HG03280 (cell line): ENCODE measurements around the gene RAB10.
"Not testable (repeated sequence)": the region's sequence is repeated elsewhere in the genome, so short reads cannot be mapped to it uniquely, and the experiment has no call there.

Experiments
- ATAC-seq: cut with Tn5 transposase; IDR thresholded peaks from one replicate; pipeline ENCODE4 v1.9.1; 2021; ENCODE audit warnings: mild to moderate bottlenecking, moderate library complexity; ENCODE audit not compliant: unreplicated experiment

RAB10 gene

DNA sequence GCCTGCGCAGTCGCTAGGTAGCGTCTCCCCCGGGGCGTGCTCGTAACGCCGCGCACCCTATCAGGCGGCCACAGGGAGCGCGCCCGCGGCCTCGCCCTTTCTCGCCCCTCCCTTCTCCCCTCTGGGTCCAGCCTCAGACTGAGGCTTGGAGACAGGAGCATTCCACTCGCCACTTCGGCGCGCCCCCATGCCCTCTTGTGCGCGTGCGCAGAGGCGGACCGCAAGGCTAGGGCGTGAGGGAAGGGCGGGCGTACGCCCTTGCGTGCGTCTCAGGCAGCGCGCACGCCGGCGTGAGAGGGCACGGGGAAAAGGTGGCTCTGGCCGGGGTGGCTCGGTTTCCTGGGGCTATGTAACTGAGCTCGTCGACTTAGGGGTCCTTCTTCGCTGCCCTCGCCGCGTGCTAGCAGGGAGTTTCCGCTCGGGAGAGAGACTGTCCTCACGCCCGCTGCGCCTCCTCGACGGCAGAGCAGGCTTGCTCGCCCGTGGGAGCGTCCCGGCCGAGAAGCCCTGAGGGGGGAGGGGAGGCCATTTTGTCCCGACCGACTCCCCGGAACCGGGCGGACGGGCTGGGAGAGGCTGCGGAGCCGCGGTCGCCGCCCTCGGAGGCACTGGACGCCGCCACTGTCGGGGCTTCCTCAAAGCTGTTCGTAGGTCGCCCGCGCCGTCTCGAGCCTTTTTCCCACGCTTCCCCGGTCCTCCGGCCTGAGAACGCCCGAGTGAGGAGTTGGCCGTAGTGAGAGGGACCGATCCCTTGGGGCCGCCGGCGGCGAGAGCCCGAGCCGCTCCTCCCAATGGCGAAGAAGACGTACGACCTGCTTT lies at the start of gene RAB10:
Gene RAB10 (plus strand): TSS at position 267 of the 819 bp plus-strand sequence. CDS start 525 bp downstream, at position 792.
- ATAC-seq, result peak; percentile 94

DNA sequence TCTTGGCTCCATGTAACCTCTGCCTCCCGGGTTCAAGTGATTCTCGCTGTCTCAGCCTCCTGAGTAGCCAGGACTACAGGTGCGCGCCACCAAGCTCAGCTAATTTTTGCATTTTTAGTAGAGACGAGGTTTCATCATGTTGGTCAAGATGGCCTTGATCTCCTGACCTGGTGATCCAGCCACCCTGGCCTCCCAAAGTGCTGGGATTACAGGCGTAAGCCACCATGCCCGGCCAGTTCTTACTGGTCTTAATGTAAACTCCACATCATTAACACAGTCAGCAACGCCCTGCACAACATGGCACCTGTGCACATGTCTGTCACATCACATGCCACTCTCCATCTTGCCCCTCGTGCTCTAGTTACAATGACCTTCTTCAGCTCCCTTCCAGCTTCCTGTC lies 45.8 kb upstream of the RAB10 start:
- ATAC-seq, result no peak

DNA sequence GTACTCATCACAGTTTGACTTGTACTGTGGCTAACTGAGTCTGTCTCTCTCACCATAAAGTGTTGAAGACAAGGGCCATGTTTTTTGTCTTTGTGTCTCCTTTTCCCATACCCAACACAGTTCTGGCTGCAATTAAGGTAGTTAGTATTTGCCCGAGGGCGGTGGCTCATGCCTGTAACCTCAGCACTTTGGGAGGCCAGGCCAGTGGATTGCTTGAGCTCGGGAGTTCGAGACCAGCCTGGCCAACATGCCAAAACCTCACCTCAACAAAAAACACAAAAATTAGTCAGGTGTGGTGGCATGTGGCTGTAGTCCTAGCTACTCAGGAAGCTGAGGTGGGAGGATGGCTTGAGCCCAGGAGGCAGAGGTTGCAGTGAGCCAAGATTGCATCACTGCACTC lies 44.7 kb upstream of the RAB10 start:
- ATAC-seq, result no peak

DNA sequence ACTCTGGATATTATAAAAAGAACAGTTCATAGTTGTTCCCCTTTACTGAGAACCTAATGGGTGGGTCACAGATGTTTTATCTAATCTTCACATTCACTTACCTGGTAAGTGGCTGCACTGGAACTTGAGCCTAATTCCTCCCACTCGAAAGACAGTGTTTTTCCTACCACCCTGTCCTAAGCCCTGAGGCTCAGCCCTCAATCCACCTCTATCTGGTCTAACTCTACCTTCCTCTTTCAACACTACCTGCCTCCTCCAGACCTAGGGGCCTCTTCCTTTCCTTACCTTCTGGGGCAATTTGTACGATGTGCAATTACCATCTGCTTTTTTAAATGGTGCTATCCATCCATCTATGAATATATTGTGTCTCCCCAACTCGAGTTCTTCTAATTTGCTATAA lies 41.9 kb upstream of the RAB10 start:
- ATAC-seq, result no peak

DNA sequence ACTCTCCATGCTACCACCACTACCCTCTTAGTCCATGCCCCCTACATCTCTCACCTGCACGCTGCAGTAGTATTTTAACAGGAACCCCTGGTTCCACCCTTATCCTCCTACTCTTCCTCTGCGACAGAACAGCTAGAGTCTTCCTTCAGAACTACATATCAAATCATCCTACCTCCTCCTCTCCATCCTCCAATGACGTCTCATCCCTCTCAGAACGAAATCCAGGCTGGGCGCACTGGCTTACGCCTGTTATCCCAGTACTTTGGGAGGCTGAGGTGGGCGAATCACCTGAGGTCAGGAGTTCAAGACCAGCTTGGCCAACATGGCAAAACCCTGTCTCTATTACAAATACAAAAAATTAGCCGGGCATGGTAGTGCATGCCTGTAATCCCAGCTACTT lies 41.3 kb upstream of the RAB10 start:
- no peak for ATAC-seq

DNA sequence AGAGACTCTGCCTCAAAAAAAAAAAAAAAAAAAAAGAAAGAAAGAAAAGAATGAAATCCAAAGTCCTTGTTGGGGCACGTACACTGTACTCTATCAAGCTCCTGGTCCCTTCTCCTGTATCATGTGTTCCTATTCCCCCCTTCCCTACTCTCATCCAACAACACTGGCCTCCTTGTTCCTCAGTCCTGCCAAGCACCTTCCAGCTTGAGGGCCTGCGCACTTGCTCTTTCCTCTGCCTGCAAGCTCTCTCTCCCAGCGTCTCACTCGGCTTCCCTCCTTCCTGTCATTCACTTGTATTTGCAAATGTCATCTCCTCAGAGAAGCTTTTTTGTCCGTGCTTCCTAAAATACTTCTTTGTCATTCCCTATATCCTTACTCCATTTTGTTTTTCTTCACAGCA lies 40.8 kb upstream of the RAB10 start:
- ATAC-seq, result no peak

DNA sequence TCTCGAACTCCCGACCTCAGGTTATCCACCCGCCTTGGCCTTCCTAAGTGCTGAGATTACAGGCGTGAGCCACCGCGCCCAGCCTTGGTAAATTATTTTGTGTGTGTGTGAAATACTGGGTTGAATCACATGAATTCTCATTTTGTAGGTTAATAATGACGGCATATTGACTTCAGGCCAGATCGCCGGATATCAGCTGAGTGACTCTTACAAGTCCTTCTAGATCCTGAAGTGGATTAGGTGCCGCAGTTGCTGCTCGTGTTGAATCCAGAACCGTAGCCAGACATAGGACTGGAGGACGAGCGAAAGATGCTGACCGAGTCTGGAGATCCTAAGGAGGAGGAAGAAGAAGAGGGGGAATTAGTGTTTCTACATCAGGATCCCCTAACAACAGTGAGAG lies 39.4 kb upstream of the RAB10 start:
- ATAC-seq, result no peak

DNA sequence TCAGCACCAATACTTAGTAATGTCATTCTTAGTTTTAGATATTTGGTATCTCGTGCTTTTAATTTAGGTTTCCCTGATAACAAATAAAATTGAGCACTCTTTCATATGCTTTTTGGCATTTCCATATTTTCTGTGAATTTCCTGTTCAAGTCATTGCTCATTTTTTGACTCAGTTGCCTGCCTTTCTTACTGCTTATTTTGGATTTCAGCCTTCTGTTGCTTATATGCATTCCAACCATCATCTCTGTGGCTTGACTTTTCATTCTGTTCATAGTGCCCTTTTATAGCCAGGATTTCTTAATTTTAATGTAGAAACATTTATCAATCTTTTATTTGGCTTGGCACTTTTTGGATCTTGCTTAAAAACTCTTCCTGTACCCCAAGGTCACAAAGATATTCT lies 37.0 kb upstream of the RAB10 start:
- no peak for ATAC-seq

DNA sequence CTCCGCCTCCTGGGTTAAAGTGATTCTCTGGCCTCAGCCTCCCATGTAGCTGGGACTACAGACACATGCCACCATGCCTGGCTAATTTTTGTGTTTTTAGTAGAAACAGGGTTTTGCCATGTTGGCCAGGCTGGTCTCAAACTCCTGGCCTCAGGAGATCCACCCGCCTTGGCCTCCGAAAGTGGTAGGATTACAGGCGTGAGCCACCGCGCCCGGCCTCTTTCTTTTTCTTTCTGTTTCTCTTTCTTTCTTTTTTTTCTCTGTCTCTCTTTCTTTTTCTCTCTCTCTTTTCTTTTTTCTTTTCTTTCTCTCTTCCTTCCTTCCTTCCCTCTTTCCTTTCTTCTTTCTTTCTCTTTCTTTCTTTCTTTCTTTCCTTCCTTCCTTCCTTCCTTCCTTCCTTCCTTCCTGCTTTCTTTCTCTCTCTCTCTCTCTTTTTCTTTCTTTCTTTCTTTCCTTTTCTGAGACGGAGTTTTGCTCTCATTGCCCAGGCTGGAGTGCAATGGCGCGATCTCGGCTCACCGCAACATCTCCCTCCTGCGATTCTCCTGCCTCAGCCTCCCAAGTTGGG lies 35.0 kb upstream of the RAB10 start:
- not testable (repeated sequence) for ATAC-seq

DNA sequence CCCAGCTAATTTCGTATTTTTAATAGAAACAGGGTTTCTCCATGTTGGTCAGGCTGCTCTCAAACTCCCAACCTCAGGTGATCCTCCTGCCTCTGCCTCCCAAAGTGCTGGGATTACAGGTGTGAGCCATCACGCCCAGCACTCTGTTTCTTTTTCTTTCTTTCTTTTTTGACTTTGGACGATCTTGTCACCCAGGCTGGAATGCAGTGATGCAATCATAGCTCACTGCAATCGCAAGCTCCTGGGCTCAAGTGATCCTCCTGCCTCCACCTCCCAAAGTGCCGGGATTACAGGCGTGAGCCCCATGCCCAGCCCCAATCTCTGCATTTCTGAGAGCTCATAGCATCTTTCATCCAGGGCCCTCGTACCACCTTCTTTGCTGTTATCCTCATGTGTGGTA lies 34.5 kb upstream of the RAB10 start:
- not testable (repeated sequence) for ATAC-seq

DNA sequence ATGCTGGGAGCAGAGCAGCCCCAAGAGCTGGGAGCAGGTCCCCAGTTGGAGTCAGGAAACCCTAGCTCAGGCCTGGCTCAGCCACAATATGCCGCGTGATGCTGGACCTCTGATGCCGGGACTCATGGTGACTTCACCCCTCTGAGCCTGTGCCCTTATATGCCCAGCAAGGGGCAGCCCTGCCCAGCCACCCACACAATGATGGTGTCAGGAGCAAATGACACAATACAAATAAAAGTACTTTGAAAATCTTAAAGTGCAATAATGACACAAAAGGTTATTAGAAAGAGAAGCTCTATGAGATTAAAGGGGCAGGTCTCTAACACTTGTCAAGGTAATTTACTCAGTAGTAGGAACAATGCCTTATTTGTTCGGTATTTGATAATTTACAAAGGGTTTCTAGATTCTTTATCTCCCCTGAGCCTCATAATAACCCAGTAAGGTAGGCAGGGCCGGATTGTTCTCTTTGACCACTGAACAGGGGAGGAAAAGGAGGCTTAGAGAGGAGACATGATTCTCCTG lies 33.3 kb upstream of the RAB10 start:
- no peak for ATAC-seq

DNA sequence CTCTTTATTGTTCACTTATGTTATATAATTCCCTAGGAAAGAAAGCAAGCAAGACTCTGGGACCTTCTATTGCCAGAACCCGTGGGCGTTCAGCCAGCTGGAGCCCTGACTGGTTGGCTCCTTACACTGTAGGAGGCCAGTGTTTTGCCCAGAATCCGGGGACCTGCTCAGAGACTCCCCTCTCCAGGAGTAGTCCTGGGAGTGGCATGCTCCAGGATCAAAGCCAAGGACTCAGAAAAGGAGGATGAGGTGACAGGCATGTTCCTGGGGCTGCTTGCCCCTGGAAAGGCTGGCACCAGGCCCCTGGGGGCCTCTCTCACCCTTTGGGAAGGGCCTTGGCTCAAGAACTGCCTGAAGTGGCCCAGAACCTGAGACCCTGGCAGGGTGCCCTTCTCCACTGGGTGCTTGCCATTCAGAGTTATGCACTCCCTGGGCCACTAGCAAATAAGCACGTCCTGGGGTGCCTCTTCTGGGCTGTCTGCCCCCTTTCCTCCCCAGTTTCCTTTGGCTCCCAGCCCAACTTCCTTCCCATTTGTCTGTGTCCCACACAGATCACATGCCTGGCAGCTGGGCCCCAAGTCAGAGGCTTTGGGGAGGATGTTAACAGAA lies 32.0 kb upstream of the RAB10 start:
- ATAC-seq, result no peak

DNA sequence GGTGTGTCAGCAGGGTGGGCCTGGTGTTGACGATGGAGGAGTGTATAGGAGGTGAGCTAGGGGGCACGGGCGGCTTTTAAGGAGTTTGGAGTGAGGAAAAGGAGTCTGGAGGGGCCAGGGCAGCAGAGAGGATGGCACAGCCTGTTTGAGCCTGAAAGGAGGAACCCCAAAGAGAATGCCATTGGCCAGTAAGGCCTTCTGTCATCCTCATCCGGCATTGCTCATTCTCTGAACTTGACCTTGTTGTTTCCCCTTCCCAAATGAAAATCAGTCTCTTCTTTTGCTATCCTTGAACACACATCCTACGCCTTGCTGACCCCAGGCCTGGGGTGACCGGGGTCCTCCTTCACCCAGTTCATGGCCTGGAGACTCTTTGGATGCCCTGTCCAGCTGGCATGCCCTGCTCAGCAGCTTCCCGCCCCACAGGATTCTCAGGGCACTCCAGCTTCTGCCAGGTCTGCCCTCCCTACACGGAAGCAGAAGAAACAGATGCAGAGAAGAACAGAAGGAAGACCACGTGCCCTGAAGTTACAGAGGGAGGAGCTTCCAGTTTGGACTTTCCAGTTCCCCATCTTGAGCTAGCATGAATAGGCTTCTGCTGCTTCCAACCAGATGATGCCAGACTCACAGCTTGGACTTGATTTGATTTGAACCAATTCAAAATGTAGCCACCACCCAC lies 31.1 kb upstream of the RAB10 start:
- ATAC-seq, result no peak

DNA sequence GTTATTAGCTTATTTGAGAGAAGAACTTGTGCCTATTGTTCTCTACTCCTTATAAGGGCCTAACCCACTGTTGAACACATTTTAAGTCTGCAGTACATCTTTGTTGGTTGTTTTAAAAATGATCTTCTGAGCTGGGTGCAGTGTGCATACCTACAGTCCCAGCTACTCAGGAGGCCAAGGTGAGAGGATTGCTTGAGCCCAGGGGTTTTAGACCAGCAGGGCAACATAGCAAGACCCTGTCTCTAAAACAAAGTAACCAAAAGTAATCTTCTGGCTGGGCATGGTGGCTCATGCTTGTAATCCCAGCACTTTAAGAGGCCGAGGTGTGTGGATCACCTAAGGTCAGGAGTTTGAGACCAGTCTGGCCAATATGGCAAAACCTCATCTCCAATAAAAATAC lies 25.8 kb upstream of the RAB10 start:
- ATAC-seq, result no peak

DNA sequence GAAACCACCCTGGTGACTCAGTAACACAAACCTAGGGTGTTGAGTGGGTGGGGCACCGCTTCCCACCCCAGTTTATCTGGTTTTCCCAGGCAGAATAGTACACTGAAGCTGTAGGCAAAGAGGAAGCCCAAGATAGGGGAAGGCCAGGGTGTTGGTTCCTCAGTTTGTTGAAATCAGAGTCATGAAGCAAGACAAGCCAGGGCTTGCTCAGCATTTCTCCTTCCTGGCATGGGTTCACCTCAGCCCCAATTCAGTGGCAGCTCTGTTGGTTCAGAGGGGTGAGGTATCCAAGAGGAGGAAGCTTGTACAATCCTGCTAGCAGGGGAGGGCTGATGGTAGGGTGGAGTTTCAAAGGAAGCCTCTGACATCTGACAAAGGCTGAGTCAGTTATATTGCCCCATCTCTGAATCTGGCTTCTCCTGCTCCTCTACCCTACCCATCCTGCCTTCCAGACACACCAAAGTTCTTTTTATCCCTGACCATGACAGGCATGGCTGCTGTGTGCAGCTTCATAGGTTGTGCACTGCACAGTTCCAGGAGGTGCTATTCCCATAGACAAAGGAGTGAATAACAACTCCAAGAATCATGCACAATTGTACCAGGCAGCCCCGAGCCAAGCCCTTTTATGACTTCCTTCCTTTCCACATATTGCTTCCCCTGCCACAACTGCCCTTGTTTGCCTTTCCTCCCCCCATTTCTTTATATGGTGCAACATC lies 24.9 kb upstream of the RAB10 start:
- ATAC-seq, result no peak

DNA sequence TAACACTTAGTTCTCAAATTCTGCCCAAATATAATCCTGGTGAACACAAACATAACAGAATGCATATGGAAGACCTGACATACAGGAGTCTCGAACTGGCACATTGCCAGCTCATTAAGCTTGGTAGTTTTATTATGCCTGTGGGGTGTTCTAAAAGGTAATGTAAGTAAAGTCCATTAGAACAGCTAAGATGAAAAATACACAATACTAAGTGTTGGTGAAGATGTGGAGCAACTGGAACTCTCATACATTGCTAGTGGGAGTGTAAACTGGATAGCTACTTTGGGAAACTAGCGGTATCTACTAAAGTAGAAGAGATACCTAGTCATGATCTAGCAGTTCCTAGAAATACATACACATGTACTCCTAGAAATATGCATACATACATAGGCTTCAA lies 24.3 kb upstream of the RAB10 start:
- no peak for ATAC-seq

DNA sequence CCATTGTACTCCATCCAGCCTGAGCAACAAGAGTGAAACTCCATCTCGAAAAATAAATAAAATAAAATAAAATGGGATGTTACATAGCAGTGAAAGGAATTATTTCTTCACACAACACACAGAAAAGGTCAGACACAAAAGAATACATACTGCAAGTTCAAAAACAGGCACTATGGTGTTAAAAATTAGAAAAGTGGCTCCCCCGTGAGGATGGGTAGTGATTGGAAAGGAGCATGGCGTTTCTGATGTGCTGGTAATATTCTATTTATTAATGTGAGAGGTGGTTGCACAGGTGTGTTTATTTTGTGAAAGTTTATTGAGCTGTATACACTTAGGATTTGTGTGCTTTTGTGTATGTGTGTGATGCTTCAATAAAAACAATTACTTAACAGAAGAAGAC lies 22.9 kb upstream of the RAB10 start:
- no peak for ATAC-seq

DNA sequence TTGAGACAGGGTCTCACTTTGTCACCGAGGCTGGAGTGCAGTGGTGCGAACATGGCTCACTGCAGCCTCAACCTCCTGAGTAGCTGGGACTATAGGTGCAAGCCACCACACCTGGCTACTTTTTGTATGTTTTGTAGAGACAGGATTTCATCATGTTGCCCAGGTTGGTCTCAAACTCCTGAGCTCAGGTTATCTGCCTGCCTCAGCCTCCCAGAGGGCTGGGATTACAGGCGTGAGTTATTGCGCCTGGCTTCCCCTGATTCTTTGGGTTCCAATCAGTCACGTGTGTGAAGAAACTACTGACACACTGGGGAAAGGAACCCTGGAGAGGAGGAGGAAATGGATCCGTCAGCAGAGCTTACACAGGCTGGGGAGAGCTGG lies 22.3 kb upstream of the RAB10 start:
- no peak for ATAC-seq

DNA sequence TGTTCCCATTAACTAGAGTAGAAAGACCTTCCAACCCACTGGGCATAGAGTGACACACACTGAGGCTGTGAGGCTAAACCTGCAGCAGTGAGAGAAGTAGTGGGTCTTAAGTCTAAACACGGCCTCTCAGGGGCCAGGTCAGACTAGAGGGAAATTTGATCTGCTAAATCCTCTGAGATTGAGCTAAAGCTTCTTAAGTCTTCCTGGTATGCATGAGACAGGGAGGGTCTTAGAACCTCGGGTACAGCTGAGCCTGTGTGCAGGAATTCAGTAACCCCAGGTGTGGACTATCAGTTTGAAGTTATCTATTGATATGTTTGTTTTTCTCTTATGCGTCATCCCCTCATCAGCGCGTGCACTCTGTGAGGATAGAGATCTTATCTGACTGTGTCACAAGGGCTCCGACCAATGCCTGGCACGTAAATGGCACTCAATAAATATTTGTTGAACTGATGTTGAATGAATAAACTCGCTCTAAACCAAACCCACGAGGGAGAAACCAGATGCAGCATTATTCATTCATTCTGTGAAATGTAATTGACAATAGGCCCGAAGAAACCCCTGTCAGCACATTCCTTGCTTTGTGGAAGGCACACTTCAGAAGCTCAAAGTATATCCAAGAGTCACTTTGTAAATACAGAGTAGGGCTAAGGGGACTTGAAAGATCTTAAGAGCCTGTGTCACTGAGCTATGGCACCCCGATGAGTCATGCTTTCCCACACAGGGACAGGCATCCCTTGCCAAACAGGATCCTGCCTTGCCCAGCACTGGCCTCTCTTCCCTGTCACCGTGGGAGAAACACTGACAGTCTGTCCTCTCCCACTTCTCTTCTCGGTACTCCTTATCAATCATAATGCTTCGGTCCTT lies 21.7 kb upstream of the RAB10 start:
- no peak for ATAC-seq

DNA sequence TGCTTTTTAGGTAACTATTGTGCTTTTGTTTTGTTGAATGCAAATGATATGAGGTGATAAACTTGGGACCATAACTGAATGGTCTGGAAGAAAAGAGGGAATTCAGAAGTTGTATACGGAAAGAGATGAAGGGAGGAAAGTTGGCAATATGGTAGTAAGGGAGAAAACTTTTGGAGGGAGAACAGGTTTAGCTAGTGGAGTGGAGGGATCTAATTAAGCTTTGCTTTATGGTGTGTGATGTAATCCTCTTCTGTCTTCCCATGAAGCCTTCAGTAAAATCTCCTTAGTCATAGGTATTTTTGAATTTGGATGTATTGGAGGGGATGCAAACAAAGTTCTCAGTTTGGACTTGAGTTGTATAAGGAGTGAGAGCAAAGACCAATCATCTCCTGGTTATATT lies 20.2 kb upstream of the RAB10 start:
- no peak for ATAC-seq
